ENCODE data around the gene NME9. TPM values are rescaled to one million over a fixed set of nuclear protein-coding genes. Genes with fewer than 3 reads are reported as not detected.
A peak's percentile ranks its signal among the peaks of the same experiment; 100 is the strongest.

Gene NME9
- total RNA-seq, 1 experiment from 2014 or later, result 0.40 TPM

DNA sequence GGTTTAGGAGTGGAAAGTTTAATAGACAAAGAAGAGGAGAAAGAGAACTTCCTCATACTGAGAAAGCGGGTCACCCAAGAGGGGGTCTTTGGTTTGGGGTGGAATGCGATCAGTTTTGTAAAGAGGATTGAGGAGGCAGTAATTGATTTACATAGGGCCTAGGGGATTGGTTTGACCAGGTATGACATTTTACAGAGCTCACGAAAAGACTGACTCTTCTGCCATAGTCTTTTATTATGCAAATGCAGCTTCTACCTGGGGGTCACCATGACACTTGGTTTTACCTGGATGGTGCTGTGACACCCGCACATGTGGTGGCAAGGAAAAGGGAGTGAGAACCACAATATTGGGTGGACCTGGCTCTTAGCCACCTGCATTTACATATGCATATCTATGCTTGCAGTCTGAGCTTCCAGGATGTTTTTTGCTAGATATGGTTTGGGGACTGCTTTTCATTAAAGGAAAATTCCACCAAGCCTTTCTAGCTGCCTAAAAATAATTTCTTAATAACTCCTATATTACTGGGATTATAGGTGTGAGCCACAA lies 6.9 kb upstream of the NME9 start:
- H3K9me3 ChIP-seq (ENCODE audit: low read length), result no peaks in the 10 kb centered on the region
- ATAC-seq, result no peak
- H3K4me3 ChIP-seq (ENCODE audit: low read length), result no peak overlapping the region
- H3F3A ChIP-seq (ENCODE audit: low read length, unreplicated experiment), result no peaks in the 10 kb centered on the region
- H3K4me2 ChIP-seq (ENCODE audit: low read length), result no peak overlapping the region
- no peaks in the 10 kb centered on the region for H3K27me3 ChIP-seq (ENCODE audit: low read length)
- no peak for DNase-seq
- POLR2A ChIA-PET (ENCODE audit: unreplicated experiment), result interaction anchor here (0.7 kb wide), 1 partner anchor 36 kb away, joined by 3 read pairs; no protein-coding TSS in a partner anchor
- no peaks in the 10 kb centered on the region for H4K20me1 ChIP-seq (ENCODE audit: low read length)
- no peak overlapping the region for H2AFZ ChIP-seq (ENCODE audit: low read length)
- no peaks in the 10 kb centered on the region for H3K36me3 ChIP-seq (ENCODE audit: low read depth, low read length)
- CTCF ChIA-PET, result no interaction called here
- no peaks in the 10 kb centered on the region for H3K79me2 ChIP-seq (ENCODE audit: low read length)
- TF ChIP-seq EZH2phosphoT487 (IDR thresholded peaks at IDR 0.05; ENCODE audit: borderline replicate concordance, low read length) (no peak), EZH2 (IDR thresholded peaks at IDR 0.05; ENCODE audit: low read length, unreplicated experiment) (no peak)
- TF ChIP-seq, protein P1, sequence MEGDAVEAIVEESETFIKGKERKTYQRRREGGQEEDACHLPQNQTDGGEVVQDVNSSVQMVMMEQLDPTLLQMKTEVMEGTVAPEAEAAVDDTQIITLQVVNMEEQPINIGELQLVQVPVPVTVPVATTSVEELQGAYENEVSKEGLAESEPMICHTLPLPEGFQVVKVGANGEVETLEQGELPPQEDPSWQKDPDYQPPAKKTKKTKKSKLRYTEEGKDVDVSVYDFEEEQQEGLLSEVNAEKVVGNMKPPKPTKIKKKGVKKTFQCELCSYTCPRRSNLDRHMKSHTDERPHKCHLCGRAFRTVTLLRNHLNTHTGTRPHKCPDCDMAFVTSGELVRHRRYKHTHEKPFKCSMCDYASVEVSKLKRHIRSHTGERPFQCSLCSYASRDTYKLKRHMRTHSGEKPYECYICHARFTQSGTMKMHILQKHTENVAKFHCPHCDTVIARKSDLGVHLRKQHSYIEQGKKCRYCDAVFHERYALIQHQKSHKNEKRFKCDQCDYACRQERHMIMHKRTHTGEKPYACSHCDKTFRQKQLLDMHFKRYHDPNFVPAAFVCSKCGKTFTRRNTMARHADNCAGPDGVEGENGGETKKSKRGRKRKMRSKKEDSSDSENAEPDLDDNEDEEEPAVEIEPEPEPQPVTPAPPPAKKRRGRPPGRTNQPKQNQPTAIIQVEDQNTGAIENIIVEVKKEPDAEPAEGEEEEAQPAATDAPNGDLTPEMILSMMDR (conservative IDR thresholded peaks at IDR 0.05; ENCODE audit: low read depth, low read length), result no peak
- intact Hi-C loops (cut with micrococcal nuclease), result no loop called here
- no peaks in the 10 kb centered on the region for H3K9me2 ChIP-seq (replicated peaks; ENCODE audit: low read length)
- BruUV-seq (replicated peaks), result no TSS peak
- H3K4me1 ChIP-seq (ENCODE audit: insufficient read depth, low read length), result no peaks in the 10 kb centered on the region
- no peak overlapping the region for H3K27ac ChIP-seq (ENCODE audit: low read length)
- no peak overlapping the region for H3K9ac ChIP-seq (ENCODE audit: low read length)

GRCh38 chr3:138334608-138335007 lies 5.0 kb upstream of the NME9 start:
- Histone ChIP-seq H3K9me3 (ENCODE audit: low read length) (no peaks in the 10 kb centered on the region), H3K27me3 (ENCODE audit: low read length) (no peaks in the 10 kb centered on the region), H4K20me1 (ENCODE audit: low read length) (no peaks in the 10 kb centered on the region), H3K4me3 (ENCODE audit: low read length) (no peak overlapping the region), H3K9me2 (replicated peaks; ENCODE audit: low read length) (no peaks in the 10 kb centered on the region), H3K9ac (ENCODE audit: low read length) (no peak overlapping the region), H3K4me2 (ENCODE audit: low read length) (no peak overlapping the region), H2AFZ (ENCODE audit: low read length) (no peak overlapping the region), H3K79me2 (ENCODE audit: low read length) (no peaks in the 10 kb centered on the region), H3K27ac (ENCODE audit: low read length) (no peak overlapping the region), H3K36me3 (ENCODE audit: low read depth, low read length) (no peaks in the 10 kb centered on the region), H3K4me1 (ENCODE audit: insufficient read depth, low read length) (no peaks in the 10 kb centered on the region), H3F3A (ENCODE audit: low read length, unreplicated experiment) (no peaks in the 10 kb centered on the region)
- POLR2A ChIA-PET (ENCODE audit: unreplicated experiment), result no interaction called here
- DNase-seq (no peak), ATAC-seq (no peak)
- intact Hi-C loops (cut with micrococcal nuclease), result loop anchor here (5.0 kb wide), 3 partner anchors 58 to 588 kb away; partner anchors contain the start of gene CEP70
- TF ChIP-seq, protein P1 (conservative IDR thresholded peaks at IDR 0.05; ENCODE audit: low read depth, low read length), result no peak
- TF ChIP-seq EZH2phosphoT487 (IDR thresholded peaks at IDR 0.05; ENCODE audit: borderline replicate concordance, low read length), result no peak
- no peak for TF ChIP-seq EZH2 (IDR thresholded peaks at IDR 0.05; ENCODE audit: low read length, unreplicated experiment)
- no TSS peak for BruUV-seq (replicated peaks)
- CTCF ChIA-PET, result no interaction called here

DNA sequence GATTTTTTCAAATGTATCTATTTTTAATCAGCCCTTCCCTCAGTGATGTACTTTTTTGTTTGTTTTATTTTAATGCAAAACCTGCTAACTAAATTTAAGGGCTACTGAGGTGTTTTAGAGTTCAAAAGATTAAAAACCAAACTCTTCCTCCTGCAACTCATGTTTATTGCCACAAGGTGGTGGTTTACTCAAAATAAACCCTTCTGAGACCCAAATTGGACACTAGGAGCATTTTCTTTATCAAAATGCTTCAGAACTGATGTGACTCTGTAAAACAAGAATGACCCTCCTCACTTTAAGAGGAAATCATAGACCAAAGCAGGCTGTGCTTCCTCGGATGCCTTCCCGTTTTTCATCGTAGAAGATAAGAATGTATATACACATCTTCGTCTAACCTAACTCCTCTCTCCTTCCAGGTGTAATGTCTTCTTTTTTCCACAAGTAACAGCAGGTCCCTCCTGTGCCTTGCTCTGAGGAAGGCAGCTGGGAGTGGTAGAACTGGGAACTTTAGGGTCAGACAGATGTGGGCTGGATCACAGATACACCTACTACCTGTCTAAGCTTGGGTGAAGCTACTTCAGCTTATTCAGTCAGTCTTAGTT lies 2.9 kb upstream of the NME9 start:
- intact Hi-C loops (cut with micrococcal nuclease), result loop anchor here (1.0 to 5.0 kb wide), 5 partner anchors 60 to 590 kb away; partner anchors contain the start of gene CEP70
- BruUV-seq (replicated peaks), result no TSS peak

More for the DNA sequence above, 2.9 kb upstream of the NME9 start:
- DNase-seq (peak; percentile 51), ATAC-seq (no peak)
- Histone ChIP-seq H3K9me2 (replicated peaks; ENCODE audit: low read length) (no peaks in the 10 kb centered on the region), H3K27ac (ENCODE audit: low read length) (no peak overlapping the region), H3F3A (ENCODE audit: low read length, unreplicated experiment) (no peaks in the 10 kb centered on the region), H3K9me3 (ENCODE audit: low read length) (no peaks in the 10 kb centered on the region), H3K36me3 (ENCODE audit: low read depth, low read length) (no peaks in the 10 kb centered on the region), H3K4me3 (ENCODE audit: low read length) (no peak overlapping the region), H3K4me1 (ENCODE audit: insufficient read depth, low read length) (peaks cover 7% of the 10 kb centered on the region; the same call in 1 of the 2 replicates), H3K9ac (ENCODE audit: low read length) (no peak overlapping the region), H3K79me2 (ENCODE audit: low read length) (no peaks in the 10 kb centered on the region), H3K27me3 (ENCODE audit: low read length) (no peaks in the 10 kb centered on the region), H2AFZ (ENCODE audit: low read length) (no peak overlapping the region; the same call in 1 of the 2 replicates), H3K4me2 (ENCODE audit: low read length) (peak overlapping the region; percentile 28), H4K20me1 (ENCODE audit: low read length) (no peaks in the 10 kb centered on the region)
- CTCF ChIA-PET, result interaction anchor here (0.6 kb wide), 1 partner anchor 181 kb away, joined by 4 read pairs; no protein-coding TSS in a partner anchor
- TF ChIP-seq EZH2phosphoT487 (IDR thresholded peaks at IDR 0.05; ENCODE audit: borderline replicate concordance, low read length), result no peak
- TF ChIP-seq, protein P1 (conservative IDR thresholded peaks at IDR 0.05; ENCODE audit: low read depth, low read length), result peak; percentile 69
- POLR2A ChIA-PET (ENCODE audit: unreplicated experiment), result no interaction called here

All from PC-3 (cell line).